ENCODE measurements around the gene DYDC2.
"Not testable (repeated sequence)": the region's sequence is repeated elsewhere in the genome, so short reads cannot be mapped to it uniquely, and the experiment has no call there.

Gene DYDC2

GRCh38 chr10:80413271-80413996 is 56.9 kb downstream of the DYDC2 start:
- no peak for DNase-seq (ENCODE audit: low spot score)

GRCh38 chr10:80414142-80414895 is 57.7 kb downstream of the DYDC2 start:
- no peak for DNase-seq (ENCODE audit: low spot score)

- no peak for DNase-seq (ENCODE audit: low spot score)
Measured at GRCh38 chr10:80415734-80416478, 59.3 kb downstream of the DYDC2 start.

- no peak for DNase-seq (ENCODE audit: low spot score)
Measured at GRCh38 chr10:80416479-80417098, 60.0 kb downstream of the DYDC2 start.

GRCh38 chr10:80417256-80417655 is 60.7 kb downstream of the DYDC2 start:
- DNase-seq (ENCODE audit: low spot score) = not testable (repeated sequence)

Measured in RKO (cell line).